HG03521 (cell line): ENCODE measurements around the gene CDCP1.
A peak's percentile ranks its signal among the peaks of the same experiment; 100 is the strongest.

ENCODE experiments used
- ATAC-seq: cut with Tn5 transposase; IDR thresholded peaks from one replicate; pipeline ENCODE4 v1.9.1; 2021; ENCODE audit warnings: mild to moderate bottlenecking, moderate library complexity; ENCODE audit not compliant: unreplicated experiment

CDCP1 gene

DNA sequence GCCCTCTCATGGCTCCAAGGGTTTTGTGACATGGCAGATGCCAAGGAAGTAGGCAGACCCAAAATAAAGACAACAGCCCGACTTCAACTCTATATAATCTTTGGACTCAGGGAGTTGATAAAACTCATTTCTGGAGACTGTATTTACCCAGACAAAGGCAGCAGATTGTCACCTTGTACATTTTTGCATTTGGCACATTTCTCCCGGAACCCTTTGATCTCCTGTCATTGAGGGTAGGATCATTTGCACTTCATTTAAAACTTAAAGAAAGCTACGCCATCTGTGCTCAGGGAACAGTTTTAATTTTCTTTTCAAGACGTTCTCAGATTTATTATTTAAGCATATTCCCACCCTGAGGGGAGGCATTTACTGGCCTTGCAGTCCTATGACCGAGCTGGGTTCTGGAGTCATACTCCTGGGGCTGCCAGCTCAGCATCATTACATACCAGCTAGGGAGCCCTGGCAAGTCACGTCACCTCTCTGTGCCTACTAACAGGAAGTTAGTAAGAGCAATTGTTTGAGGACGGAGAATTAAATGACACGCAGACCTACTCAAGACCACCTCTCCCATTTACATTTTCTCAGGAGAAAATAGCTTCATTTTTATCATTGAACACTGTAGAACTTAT, 5.9 kb downstream of the CDCP1 start:
- no peak for ATAC-seq

DNA sequence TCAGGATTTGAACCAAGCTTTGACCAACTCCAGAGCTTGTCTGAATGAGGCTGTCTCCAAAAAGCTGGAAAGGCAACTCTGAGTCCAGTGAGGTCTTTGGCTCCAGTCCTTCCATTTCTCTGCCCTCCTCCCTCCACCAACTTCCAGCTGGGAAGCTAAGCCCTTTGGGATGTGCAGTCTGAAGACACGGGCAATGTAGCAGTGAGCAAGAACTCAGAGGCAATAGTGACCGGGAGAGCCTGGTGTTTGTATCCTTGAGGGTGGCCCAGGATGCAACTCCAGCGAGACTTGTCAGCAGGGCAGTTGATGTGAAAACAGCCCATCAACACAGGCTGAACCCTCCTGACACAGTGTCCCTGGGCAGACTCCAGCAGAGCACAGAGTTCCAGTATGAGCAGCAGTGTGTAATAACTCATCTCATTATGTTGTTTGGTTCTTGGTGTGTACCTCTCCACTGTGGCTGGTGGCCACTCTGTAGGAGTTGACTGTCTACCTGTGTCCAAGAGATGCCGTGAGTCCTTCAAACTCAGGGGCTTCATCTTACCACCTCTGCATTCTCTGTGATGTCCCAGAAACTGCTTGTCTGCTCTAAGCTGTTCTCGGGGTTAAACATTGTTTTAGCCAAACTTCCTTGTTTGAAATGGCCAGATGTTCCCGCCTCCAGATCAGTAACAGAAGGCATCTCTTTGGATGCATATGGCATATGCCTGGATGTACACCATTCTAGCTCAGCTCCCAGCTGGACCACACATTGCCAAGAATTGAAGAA, 6.6 kb downstream of the CDCP1 start:
- ATAC-seq: no peak

DNA sequence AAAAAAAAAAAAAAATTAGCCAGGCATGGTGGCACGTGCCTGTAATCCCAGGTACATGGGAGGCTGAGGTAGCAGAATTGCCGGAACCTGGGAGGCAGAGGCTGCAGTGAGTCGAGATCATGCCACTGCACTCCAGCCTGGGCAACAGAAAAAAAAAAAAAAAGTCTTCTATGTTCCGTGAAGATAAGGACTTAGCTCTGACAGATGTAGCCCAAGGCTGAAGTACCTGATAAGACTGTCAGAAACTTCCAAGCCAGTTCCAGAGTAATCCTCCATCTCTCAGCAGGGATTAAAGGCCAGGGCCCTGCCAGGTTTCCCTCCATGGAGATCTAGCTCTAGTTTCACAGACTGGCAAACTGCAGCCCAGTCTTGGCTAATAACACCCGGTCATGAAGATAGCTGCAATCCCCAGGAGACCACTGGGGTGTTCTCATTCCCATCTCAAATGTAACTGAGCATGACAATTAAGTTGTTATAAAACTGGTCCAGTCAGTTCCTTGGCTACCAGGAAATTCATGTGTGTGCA, 8.5 kb downstream of the CDCP1 start:
- no peak for ATAC-seq

DNA sequence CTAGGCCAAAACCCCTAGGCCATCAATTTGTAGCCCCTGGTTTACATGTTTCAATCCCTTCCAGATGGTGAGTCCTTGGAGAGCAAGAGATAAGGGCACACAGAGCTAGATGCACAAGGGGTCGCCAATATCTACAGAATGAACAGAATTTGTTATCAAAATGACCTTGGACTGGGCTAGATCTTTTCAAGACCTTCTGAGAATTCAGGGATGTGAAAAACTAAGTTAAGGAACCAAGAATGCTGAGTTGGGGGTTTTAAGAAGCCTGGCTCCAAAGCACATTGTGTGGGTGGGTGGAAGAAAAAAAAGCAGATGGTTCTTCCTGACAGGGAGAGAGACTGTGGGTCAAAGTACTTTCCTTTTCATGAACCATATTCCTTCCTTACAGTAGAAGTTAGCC, 10.2 kb downstream of the CDCP1 start:
- ATAC-seq: no peak

DNA sequence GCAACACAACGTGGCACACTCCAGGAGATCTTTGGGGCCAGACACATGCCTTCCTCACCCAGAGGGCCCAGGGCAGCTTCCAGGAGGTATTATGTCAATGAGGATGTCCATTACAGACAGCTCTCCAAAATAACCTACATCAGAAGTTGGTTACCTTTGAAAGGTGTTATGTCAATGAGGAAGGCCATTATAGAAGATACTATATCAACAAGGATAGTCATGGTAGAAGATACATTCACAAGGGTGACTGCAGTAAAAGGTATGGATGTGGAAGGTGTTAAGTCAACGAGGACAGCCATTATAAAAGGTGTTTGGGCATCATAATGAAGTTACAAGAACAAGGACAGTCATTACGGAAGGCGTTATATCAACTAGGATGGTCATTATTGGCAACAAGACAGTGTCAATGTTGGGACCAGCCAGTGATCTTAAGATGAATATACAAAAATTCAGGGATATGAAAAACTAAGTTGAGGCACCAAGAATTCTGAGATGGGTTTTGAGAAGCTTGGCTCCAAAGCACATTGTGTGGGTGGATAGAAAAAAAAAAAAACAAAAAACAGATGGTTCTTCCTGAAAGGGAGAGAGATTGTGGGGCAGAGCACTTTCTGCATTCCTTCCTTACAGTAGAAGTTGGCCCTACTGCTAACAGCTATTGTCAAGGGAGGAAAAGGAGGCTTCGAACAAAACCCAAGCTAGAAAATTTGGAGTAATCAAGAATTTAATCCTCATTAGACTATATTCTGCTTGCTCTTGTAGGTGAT, 11.2 kb downstream of the CDCP1 start:
- ATAC-seq: no peak

DNA sequence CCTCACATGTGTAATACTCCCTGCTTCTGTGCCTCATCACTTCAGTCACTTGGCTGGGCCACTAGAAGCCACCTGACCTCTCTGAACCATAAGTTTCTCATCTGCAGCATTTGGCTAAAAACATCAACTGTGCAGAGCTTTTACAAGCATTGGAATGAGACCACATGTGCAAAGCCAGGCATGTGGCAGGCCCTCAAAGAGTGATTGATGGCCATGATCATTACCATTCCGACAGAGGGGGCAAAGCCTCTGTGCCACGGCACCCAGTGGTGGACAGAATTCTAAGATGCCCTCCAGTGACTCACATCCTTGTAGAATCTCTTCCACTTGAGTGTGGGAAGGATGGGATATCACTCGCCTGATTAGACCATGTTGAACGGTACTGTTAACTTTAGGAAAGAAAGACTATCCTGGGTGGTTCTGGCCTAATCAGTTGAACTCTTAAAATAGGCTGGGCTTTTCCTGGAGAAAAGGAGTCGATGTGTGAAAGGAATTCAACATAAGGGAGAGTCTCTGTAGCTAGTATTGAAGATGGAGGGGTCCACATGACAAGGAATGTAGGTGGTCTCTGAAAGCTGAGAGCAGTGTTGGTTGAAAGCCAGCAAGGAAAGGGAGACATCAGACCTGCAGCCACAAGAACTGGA, 13.5 kb downstream of the CDCP1 start:
- ATAC-seq: no peak

DNA sequence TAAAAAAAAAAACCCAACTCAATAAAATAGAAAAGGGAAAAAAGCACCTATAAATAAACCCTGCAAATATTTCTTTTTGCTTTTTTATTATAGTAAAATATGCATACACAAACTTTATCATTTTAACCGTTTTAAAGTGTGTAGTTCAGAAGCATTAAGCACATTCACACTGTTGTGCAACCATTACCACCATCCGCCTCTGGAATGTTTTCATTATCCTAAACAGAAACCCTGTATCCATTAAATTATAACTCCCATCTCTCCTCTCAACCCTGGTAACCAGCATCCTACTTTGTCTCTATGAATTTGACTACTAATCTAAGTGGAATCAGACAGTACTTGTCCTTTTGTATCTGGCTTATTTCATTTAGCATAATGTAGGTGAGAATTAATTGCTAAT, 15.0 kb downstream of the CDCP1 start:
- ATAC-seq: no peak

DNA sequence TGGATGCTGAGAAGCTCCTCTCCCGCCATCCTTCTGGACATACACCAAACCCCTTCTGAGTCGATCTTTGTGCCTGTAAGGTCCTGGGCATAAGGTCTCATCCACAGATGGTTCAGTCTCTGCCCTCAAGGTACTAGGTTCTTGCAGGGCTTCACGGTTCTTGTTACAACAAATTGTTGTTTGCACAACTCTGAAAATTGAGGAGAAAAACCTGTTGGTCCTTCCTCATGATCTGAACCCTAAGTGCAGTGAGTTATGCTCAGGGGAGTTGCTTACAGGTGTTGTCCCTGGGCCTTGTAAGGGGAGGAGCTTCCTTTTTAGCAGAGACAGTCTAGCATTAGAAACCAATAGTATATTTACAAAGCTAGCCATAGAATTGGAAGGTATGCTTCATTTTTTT, 15.7 kb downstream of the CDCP1 start:
- no peak for ATAC-seq

DNA sequence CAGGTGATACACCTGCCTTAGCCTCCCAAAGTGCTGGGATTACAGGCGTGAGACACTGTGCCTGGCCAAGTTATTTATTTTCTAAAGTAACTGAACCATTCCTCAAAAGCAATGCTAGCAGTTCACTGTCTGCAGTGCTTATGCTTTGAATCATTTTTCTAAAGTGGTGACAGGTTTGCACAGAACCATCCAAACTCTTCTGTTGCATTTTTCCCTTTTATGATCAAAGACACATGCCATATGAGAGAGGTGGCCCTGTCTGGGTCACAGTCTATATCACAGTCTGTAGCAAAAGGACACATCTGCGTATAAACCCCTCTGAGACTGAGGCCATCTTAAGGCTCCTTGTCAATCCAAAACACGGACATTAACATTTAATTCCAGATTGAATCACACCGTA, 17.2 kb downstream of the CDCP1 start:
- ATAC-seq: no peak

DNA sequence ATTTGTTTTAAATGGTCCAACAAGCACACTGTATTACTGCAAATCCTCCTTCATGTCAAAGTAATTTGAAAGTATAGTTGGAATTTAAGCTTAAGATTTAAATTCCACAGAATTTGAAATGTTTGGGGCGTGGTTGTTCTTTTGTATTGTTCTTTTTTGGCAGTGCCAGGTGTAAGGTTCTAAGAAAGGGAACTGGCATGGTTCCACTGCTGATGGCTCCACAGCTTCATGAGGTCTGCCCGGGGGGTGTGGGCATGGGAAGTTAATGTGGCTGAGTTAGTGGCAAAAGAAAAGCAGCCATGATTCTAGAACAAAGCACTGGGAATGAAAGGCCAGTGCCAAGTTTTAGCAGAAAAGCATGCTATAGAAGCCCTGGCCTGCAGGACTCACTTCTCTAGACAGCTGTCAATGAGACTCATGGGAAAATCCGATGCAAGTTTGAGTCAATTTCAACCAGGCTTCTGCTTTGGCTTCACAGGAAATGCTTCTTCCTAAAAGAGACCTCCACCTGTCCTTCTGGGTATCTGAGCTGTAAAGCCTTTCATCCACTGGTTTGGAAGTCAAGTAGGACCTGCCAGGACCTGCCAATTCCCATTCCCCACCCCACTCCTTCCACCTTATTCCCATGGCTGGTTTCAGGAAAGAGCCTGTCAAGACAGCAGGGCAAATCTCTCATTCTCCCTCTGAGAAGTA, 18.9 kb downstream of the CDCP1 start:
- no peak for ATAC-seq

DNA sequence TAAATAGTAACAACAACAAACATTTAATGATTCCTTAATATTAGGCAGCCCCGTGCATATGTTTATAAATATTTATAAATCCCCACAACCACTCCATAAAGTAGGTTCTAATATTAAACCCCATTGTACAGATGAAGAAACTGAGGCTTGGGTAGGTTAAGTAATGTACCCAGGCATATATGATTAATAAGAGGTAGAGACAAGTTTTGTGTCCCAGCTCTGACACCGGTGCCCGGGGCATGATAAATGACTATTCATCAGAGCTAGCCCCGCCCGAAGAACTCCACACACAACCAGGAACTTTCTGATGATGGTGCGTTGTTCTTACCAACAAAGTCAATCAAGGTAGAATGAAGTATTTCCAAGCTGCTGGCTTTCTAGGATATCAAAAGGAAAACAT, 19.4 kb downstream of the CDCP1 start:
- ATAC-seq: no peak

DNA sequence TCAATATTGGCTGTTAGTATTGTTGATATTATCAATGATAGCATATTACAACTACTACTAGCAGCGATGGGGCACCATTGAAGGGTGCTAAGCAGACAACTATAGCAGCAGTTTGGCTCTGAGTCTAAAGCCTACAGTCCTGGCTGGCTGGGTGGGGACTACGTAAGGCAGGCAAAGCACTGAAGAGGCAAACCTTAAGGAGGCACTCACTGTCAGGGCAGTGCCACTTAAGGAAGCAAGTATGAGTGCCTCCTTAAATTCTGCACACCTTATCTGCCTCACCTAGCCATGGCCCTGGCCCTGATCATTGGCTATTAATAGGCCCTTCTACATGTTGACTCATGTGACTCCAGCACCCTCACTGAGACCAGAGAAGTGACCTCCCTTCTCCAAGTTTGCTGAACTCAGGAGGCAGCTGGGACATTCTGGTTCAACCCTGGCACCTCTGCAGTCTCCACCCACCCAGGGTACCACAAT, 20.6 kb downstream of the CDCP1 start:
- ATAC-seq: no peak

DNA sequence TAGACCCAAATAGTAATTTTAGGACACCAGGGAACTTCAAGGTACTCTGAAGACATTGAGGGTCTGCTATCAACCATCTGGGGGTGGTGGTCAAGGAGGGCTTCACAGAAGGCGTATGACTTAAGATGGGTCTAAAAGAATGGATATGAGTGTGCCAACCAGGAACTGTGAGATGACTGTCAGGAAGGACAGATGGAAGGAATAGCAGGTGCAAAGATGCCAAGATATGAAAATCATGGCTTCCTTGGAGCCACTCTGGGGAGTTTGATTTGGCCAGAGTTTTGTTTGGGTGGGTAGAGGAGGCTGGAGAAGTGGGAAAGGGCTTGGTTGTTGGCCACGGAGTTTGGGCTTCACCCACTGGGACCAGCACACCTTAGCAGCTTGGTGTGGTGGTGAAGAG, 21.2 kb downstream of the CDCP1 start:
- ATAC-seq: no peak

DNA sequence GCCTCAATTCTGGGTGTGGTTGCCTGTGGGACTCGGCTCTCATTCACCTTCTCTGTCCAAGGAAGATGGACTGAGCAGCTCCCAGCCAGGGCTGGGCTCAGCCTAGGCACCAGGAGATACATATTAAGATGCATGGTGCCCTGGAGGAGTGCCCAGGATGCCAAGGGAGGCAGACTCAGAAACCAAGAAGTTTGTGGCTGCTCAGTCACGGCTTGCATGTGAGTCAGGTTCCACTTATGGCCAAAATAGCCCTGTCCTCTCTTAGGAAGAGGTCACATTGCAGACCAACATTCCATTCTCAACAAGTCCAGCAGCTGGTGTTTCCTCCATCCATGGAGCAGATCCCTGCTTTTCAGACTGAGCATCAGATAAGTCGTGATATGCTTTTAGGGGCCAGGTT, 21.8 kb downstream of the CDCP1 start:
- no peak for ATAC-seq

DNA sequence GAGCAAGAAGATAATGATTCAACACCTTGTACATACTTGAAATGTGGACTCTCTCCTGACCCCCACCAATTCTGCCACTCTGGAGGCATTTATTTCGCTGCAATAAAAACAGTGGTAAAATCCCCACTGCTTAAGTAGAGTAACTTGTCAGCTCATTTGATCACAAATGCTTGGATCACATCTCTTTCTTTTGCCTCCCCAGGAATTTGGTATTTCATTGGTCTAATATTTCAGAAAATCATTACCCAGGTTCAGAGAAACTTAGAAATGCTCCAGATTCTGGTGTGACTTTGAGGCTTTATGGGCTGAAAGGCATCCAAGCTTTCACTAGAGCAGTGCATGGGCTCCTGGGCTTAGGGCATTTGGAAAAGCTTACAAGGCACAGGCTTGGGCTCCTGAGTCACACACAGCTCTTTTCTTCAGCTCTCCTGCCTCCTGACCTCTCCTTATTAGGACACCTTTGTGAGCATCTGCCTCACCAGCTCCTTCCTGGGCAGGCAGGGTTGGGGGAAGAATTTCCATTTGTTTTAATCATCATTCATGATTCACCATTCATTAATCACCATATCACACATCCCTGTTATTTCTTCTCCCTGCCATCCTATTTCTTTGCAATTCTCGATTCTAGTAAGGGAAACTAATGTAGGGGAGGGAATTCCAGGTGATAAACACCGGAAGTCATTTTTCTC, 22.5 kb downstream of the CDCP1 start:
- no peak for ATAC-seq

DNA sequence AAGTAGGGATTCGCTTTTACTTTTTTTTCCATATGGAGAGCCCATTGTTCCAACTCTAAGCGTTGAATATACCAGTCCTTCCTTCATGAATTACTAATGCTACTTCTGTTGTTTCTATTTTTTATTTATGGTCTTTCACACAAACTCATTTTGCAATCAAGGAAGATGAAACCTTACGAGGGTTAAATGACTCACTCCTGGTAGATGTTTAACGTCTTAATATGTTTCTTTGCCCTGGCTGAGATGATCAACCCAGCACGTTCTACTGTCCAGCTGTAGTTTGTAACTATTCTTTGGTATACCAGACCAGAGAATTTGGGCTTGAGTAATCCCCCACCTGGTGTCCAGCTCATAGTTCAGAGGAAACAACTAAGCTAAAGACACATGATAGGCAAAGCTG, 23.1 kb downstream of the CDCP1 start:
- ATAC-seq: peak; percentile 69

DNA sequence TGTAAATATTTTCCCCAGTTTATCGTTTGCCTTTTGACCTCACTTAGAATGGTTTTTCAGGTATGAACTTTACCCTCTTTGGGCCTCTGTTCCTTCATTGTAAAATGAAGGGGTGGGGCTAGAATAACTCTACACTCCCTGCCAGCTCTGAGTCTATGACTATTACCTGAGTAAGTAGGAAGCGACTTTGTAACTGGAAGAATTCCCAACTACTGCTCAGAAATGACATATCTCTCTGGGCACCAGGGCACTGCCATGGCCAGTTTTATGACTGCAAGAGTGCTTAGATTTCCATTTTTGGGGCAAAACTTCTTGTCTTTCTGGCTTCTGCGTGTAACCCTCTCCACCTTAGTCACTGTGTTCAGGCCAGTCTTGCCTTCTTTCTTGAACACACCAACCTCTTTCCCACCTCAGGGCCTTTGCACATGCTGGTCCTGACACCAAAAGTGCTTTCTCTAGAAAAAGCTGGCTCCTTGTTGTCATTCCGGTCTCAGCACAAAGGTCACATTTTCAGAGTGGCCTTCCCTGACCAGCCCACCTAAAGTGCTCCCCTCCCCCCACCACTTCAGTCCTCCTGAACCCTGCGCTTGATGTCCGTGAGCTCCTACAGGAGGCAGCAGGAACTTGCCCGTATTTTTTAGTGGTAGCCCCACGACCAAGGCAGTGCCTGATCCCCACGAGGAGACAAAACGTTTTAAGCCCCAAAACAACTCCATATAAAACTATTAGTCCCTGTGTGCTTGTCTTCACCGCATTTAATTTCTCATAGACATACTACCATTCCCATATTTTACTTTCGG, 25.6 kb downstream of the CDCP1 start:
- ATAC-seq: no peak

DNA sequence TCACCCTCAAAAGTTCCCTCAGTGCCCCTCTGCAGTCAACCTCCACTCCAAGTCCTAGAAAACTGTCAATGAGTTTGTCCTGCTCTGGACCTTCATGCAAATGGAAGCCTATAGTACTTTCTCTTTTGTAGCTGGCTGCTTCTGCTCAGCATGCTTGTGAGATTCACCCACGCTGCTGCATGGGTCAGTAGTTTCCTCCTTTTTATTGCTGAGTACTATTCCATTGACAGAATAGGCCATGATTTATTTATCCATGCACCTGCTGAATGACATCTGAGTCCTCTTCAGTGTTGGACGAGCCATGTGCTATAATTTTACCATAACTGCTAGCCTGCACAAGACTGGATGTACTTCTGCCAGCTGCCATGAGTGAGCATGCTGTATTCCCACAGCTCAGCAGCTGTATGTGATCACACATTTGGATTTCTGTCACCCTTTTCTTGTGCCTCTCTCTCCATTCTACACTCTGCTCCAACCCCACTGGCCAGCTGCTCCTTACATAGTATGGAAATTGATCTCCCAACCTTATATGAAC, 26.3 kb downstream of the CDCP1 start:
- ATAC-seq: no peak

DNA sequence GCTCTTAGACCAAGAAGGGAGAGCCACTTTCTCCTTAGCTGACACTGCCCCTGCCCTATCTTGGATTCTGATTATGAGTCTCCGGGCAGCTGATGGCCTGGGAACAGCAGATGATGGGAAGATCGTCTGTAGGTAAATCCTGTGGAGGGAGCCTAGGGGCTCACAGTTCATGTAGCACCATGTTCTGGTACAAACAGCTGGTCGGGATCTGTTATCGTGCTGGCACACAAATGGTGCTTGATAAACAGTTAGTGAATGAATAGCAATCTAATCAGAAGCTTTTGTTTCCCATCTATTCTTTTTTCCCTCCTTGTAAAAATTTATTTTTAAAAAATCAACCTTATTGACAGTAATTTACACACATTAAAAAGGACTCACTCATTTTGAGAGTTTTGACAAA, 26.8 kb downstream of the CDCP1 start:
- ATAC-seq: no peak
